Measurements from ENCODE around the gene ATP9A. TPM values are rescaled to one million over a fixed set of nuclear protein-coding genes. Genes with fewer than 3 reads are reported as not detected.
A peak's percentile ranks its signal among the peaks of the same experiment; 100 is the strongest.

The ATP9A gene
- total and polyA plus RNA-seq, 4 donors = 2.4 to 16.7 (median 9.9) TPM

GRCh38 chr20:51758978-51759544 lies 9.1 kb downstream of the ATP9A start:
- no peak overlapping the region for H3K9ac ChIP-seq (ENCODE audit: low read depth in 1 of 2, low read length in 2 of 2)
- H3K36me3 ChIP-seq (ENCODE audit: control insufficient read depth in 4 of 4, insufficient read depth in 3 of 4, low read depth in 1 of 4, low read length in 3 of 4) = no peaks in the 10 kb centered on the region
- H3K9me3 ChIP-seq (ENCODE audit: control insufficient read depth in 4 of 4, low read length in 3 of 4) = no peaks in the 10 kb centered on the region
- H3K4me3 ChIP-seq (ENCODE audit: low read depth in 1 of 3, low read length in 3 of 3) = no peak overlapping the region
- H3K4me1 ChIP-seq (ENCODE audit: control insufficient read depth in 4 of 4, insufficient read depth in 4 of 4, low read length in 3 of 4) = peaks cover 0 to 11% (median 7%) of the 10 kb centered on the region in 4 donors
- no peak for DNase-seq (ENCODE audit: low spot score)
- H3K27ac ChIP-seq (ENCODE audit: low read depth in 1 of 2, low read length in 2 of 2) = peak overlapping the region; percentile 67 to 70
- 44% methylated on average over 12 of the region's 12 CpGs for WGBS
- TF ChIP-seq RXRA (IDR thresholded peaks at IDR 0.05) (peak; percentile 3 to 92), HNF4A (conservative IDR thresholded peaks at IDR 0.05) (peak; percentile 80 to 93), ATF3 (IDR thresholded peaks at IDR 0.05) (no peak), NR2F2 (IDR thresholded peaks at IDR 0.05) (no peak), FOXA1 (IDR thresholded peaks at IDR 0.05) (peak; percentile 55), RAD21 (IDR thresholded peaks at IDR 0.05) (peak; percentile 41 to 52), JUND (IDR thresholded peaks at IDR 0.05) (peak in 1 of 2 donors; percentile 87), YY1 (IDR thresholded peaks at IDR 0.05) (peak; percentile 51), SP1 (IDR thresholded peaks at IDR 0.05) (peak; percentile 68), GABPA (IDR thresholded peaks at IDR 0.05 in 1 of 2, conservative IDR thresholded peaks at IDR 0.05 in 1 of 2) (no peak), FOXA2 (IDR thresholded peaks at IDR 0.05) (peak; percentile 70), TAF1 (conservative IDR thresholded peaks at IDR 0.05) (no peak), HNF4G (IDR thresholded peaks at IDR 0.05) (peak; percentile 50), ZBTB33 (IDR thresholded peaks at IDR 0.05) (peak; percentile 61), CTCF (IDR thresholded peaks at IDR 0.05; ENCODE audit: low read depth, low read length, missing input control) (no peak), MAX (IDR thresholded peaks at IDR 0.05) (peak; percentile 92), REST (IDR thresholded peaks at IDR 0.05) (peak; percentile 76), EGR1 (IDR thresholded peaks at IDR 0.05; ENCODE audit: low read depth in 2 of 2) (no peak)
- H3K27me3 ChIP-seq (ENCODE audit: control insufficient read depth in 4 of 4, insufficient read depth in 4 of 4, low read length in 3 of 4) = no peaks in the 10 kb centered on the region

All from liver (tissue), 9 donors.